Liver (tissue), 9 donors: Measurements from ENCODE around the gene RPL31. TPM values are rescaled to one million over a fixed set of nuclear protein-coding genes. Genes with fewer than 3 reads are reported as not detected.

Source experiments
- DNase-seq: peaks from one replicate; pipeline ENCODE4 v3.0.0-alpha.2; 2017; ENCODE audit warnings: low spot score
- H3K27ac ChIP-seq, 2 donors: one replicate each; pipeline ENCODE4 v1.7.0; 2013; ENCODE audit warnings: inconsistent platforms in 2 of 2, low read length in 2 of 2, control low read depth in 1 of 2, low read depth in 1 of 2, mild to moderate bottlenecking in 1 of 2
- H3K27me3 ChIP-seq, 4 donors: one replicate each; pipeline versions ENCODE4 v1.6.1 to v1.7.0; 2013; ENCODE audit warnings: low read length in 3 of 4, inconsistent platforms in 1 of 4, mild to moderate bottlenecking in 1 of 4, moderate library complexity in 1 of 4; ENCODE audit not compliant: control insufficient read depth in 4 of 4, insufficient read depth in 4 of 4
- H3K36me3 ChIP-seq, 4 donors: one replicate each; pipeline versions ENCODE4 v1.6.1 to v1.7.0; 2013; ENCODE audit warnings: low read length in 3 of 4, mild to moderate bottlenecking in 3 of 4, low read depth in 1 of 4, moderate library complexity in 1 of 4; ENCODE audit not compliant: control insufficient read depth in 4 of 4, insufficient read depth in 3 of 4
- H3K4me1 ChIP-seq, 4 donors: one replicate each; pipeline versions ENCODE4 v1.6.1 to v1.7.0; 2013; ENCODE audit warnings: low read length in 3 of 4, mild to moderate bottlenecking in 3 of 4, moderate library complexity in 1 of 4; ENCODE audit not compliant: control insufficient read depth in 4 of 4, insufficient read depth in 4 of 4
- H3K4me3 ChIP-seq, 3 donors: one replicate each; pipeline versions ENCODE4 v1.6.1 to v1.7.0; 2013; ENCODE audit warnings: low read length in 3 of 3, control low read depth in 1 of 3, low read depth in 1 of 3, mild to moderate bottlenecking in 1 of 3
- H3K9ac ChIP-seq, 2 donors: one replicate each; pipeline ENCODE4 v1.7.0; 2013; ENCODE audit warnings: low read length in 2 of 2, mild to moderate bottlenecking in 2 of 2, moderate library complexity in 2 of 2, control low read depth in 1 of 2, low read depth in 1 of 2
- H3K9me3 ChIP-seq, 4 donors: one replicate each; pipeline versions ENCODE4 v1.6.1 to v1.7.0; 2013; ENCODE audit warnings: low read length in 3 of 4; ENCODE audit not compliant: control insufficient read depth in 4 of 4
- ATF3 ChIP-seq: IDR thresholded peaks from 2 replicates; pipeline ENCODE4 v1.6.1; 2016; ENCODE audit warnings: antibody characterized with exemption
- CTCF ChIP-seq: fragments of 150-350 bp; IDR thresholded peaks from 2 replicates; pipeline ENCODE4 v1.5.1; 2017; ENCODE audit warnings: improper control_type of control experiment, low read depth, low read length; ENCODE audit not compliant: missing input control
- EGR1 ChIP-seq, 2 donors: IDR thresholded peaks; 2 replicates each; pipeline ENCODE4 v1.6.1; 2016 to 2018; ENCODE audit warnings: antibody characterized with exemption in 2 of 2, low read depth in 2 of 2
- FOXA1 ChIP-seq: IDR thresholded peaks from 2 replicates; pipeline ENCODE4 v1.6.1; 2016; ENCODE audit warnings: antibody characterized with exemption
- FOXA2 ChIP-seq: IDR thresholded peaks from 2 replicates; pipeline ENCODE4 v1.6.1; 2016; ENCODE audit warnings: antibody characterized with exemption
- GABPA ChIP-seq, 2 donors: IDR thresholded peaks in 1 of 2; conservative IDR thresholded peaks in 1 of 2; 2 replicates each; pipeline ENCODE4 v1.6.1; 2016; ENCODE audit warnings: antibody characterized with exemption in 2 of 2, mild to moderate bottlenecking in 1 of 2, moderate library complexity in 1 of 2
- HNF4A ChIP-seq, 2 donors: conservative IDR thresholded peaks; 2 replicates each; pipeline ENCODE4 v1.6.1; 2016; ENCODE audit warnings: antibody characterized with exemption in 2 of 2, mild to moderate bottlenecking in 2 of 2
- JUND ChIP-seq, 2 donors: IDR thresholded peaks; 2 replicates each; pipeline ENCODE4 v1.6.1; 2016; ENCODE audit warnings: antibody characterized with exemption in 2 of 2
- NR2F2 ChIP-seq: IDR thresholded peaks from 2 replicates; pipeline ENCODE4 v1.6.1; 2016; ENCODE audit warnings: antibody characterized with exemption
- RAD21 ChIP-seq, 2 donors: IDR thresholded peaks; 2 replicates each; pipeline ENCODE4 v1.6.1; 2016; ENCODE audit warnings: antibody characterized with exemption in 2 of 2, mild to moderate bottlenecking in 2 of 2
- RXRA ChIP-seq, 2 donors: IDR thresholded peaks; 2 replicates each; pipeline ENCODE4 v1.6.1; 2017 to 2018; ENCODE audit warnings: antibody characterized with exemption in 2 of 2, mild to moderate bottlenecking in 1 of 2
- SP1 ChIP-seq: IDR thresholded peaks from 2 replicates; pipeline ENCODE4 v1.6.1; 2018; ENCODE audit warnings: antibody characterized with exemption, mild to moderate bottlenecking
- YY1 ChIP-seq: IDR thresholded peaks from 2 replicates; pipeline ENCODE4 v1.6.1; 2016; ENCODE audit warnings: antibody characterized with exemption, mild to moderate bottlenecking
- ZBTB33 ChIP-seq: IDR thresholded peaks from 2 replicates; pipeline ENCODE4 v1.6.1; 2016; ENCODE audit warnings: antibody characterized with exemption
- WGBS: extraction: QIAGEN DNeasy Blood & Tissue Kit; methylation state at CpG from one replicate; pipeline ENCODE4 v1.1.7; 2013; 5-methylcytosine and 5-hydroxymethylcytosine counted together
- polyA plus RNA-seq, 2 donors: library from polyadenylated mRNA; stranded (reverse) in 1 of 2; unstranded in 1 of 2; fragments of 200-250 nt in 1 of 2; fragments of >200 nt in 1 of 2; fragmentation: Nextera tagmentation in 1 of 2; extraction: Ambion mirVana in 1 of 2; gene quantifications; one replicate each; pipeline versions ENCODE4 v1.2.1 to v1.2.3, GENCODE V29; 2013 to 2015
- total RNA-seq, 2 donors: library from RNA; depleted of rRNA; stranded (reverse); fragments of >200 nt; gene quantifications; one replicate each; pipeline ENCODE4 v1.2.3, GENCODE V29; 2014
- TF ChIP-seq, protein P1 (sequence below): IDR thresholded peaks from 2 replicates; pipeline ENCODE4 v1.6.1; 2016; ENCODE audit warnings: antibody characterized with exemption, mild to moderate bottlenecking
- TF ChIP-seq, protein P2 (sequence below): IDR thresholded peaks from 2 replicates; pipeline ENCODE4 v1.6.1; 2016; ENCODE audit warnings: antibody characterized with exemption
- donor health status: healthy.
- donor health status: healthy.
- donor health status: healthy.
- donor health status: healthy.
- donor health status: healthy.

RPL31 gene
- total and polyA plus RNA-seq, 4 donors, result 220 to 1,995 (median 581) TPM

DNA sequence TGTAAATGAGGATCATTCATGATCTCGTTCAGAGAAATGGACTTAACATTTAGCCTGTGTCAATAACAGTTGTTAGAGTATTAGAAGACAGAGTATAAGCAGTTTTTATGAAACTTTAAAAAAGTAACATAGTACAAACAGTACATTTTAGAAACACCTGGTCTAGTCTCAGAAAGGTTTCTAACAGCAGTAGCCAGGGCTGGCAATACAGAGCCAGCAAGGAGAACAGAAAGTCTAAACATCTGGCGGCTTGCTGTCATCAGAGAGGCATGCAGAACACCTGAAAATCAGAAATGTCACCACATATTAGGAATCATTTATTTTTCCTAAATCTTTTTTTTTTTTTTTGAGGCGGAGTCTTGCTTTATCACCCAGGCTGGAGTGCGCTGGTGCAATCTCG, 50.1 kb downstream of the RPL31 start:
- no peak for DNase-seq
- Histone ChIP-seq H3K27ac (no peak overlapping the region), H3K4me3 (no peak overlapping the region), H3K36me3 (peaks cover 0 to 41% (median 21%) of the 10 kb centered on the region in 4 donors), H3K4me1 (peaks cover 0 to 7% (median under 1%) of the 10 kb centered on the region in 4 donors), H3K9me3 (no peaks in the 10 kb centered on the region), H3K9ac (no peak overlapping the region), H3K27me3 (no peaks in the 10 kb centered on the region)
- WGBS, result 96% methylated on average over 5 of the region's 5 CpGs
- no peak for TF ChIP-seq GABPA (IDR thresholded peaks at IDR 0.05 in 1 of 2, conservative IDR thresholded peaks at IDR 0.05 in 1 of 2)
- TF ChIP-seq RXRA (IDR thresholded peaks at IDR 0.05), result no peak
- no peak for TF ChIP-seq FOXA1
- TF ChIP-seq SP1, result no peak
- TF ChIP-seq ZBTB33, result no peak
- no peak for TF ChIP-seq FOXA2
- no peak for TF ChIP-seq EGR1 (IDR thresholded peaks at IDR 0.05; ENCODE audit: low read depth in 2 of 2)
- no peak for TF ChIP-seq YY1
- TF ChIP-seq RAD21 (IDR thresholded peaks at IDR 0.05), result no peak
- TF ChIP-seq, protein P1, sequence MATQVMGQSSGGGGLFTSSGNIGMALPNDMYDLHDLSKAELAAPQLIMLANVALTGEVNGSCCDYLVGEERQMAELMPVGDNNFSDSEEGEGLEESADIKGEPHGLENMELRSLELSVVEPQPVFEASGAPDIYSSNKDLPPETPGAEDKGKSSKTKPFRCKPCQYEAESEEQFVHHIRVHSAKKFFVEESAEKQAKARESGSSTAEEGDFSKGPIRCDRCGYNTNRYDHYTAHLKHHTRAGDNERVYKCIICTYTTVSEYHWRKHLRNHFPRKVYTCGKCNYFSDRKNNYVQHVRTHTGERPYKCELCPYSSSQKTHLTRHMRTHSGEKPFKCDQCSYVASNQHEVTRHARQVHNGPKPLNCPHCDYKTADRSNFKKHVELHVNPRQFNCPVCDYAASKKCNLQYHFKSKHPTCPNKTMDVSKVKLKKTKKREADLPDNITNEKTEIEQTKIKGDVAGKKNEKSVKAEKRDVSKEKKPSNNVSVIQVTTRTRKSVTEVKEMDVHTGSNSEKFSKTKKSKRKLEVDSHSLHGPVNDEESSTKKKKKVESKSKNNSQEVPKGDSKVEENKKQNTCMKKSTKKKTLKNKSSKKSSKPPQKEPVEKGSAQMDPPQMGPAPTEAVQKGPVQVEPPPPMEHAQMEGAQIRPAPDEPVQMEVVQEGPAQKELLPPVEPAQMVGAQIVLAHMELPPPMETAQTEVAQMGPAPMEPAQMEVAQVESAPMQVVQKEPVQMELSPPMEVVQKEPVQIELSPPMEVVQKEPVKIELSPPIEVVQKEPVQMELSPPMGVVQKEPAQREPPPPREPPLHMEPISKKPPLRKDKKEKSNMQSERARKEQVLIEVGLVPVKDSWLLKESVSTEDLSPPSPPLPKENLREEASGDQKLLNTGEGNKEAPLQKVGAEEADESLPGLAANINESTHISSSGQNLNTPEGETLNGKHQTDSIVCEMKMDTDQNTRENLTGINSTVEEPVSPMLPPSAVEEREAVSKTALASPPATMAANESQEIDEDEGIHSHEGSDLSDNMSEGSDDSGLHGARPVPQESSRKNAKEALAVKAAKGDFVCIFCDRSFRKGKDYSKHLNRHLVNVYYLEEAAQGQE, result no peak
- TF ChIP-seq, protein P2, sequence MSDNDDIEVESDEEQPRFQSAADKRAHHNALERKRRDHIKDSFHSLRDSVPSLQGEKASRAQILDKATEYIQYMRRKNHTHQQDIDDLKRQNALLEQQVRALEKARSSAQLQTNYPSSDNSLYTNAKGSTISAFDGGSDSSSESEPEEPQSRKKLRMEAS, result no peak
- no peak for TF ChIP-seq CTCF
- TF ChIP-seq HNF4A (conservative IDR thresholded peaks at IDR 0.05), result no peak
- no peak for TF ChIP-seq ATF3
- no peak for TF ChIP-seq NR2F2
- TF ChIP-seq JUND (IDR thresholded peaks at IDR 0.05), result no peak

GRCh38 chr2:101053117-101053516, 51.0 kb downstream of the RPL31 start:
- no peaks in the 10 kb centered on the region for H3K27me3 ChIP-seq
- no peaks in the 10 kb centered on the region for H3K9me3 ChIP-seq
- H3K4me3 ChIP-seq, result no peak overlapping the region
- no peak for DNase-seq
- 81% methylated on average over 3 of the region's 3 CpGs for WGBS
- H3K36me3 ChIP-seq, result peaks cover 0 to 38% (median 23%) of the 10 kb centered on the region in 4 donors
- no peak overlapping the region for H3K9ac ChIP-seq
- no peak overlapping the region for H3K27ac ChIP-seq
- H3K4me1 ChIP-seq, result peaks cover 0 to 10% (median 2%) of the 10 kb centered on the region in 4 donors
- TF ChIP-seq CTCF (no peak), EGR1 (IDR thresholded peaks at IDR 0.05; ENCODE audit: low read depth in 2 of 2) (no peak), ZBTB33 (no peak), SP1 (no peak), RXRA (IDR thresholded peaks at IDR 0.05) (no peak), JUND (IDR thresholded peaks at IDR 0.05) (no peak)
- TF ChIP-seq, protein P1, result no peak
